ENCODE measurements around the gene C6orf136. TPM values are rescaled to one million over a fixed set of nuclear protein-coding genes. Genes with fewer than 3 reads are reported as not detected.

The C6orf136 gene
- total RNA-seq, 1 donor from 2014 or later, result 7.5 TPM

- DNase-seq (ENCODE audit: low read depth), result peak; percentile 86
These were observed 31.5 kb upstream of the C6orf136 start for GRCh38 chr6:30615219-30615957.

- peak; percentile 59 for DNase-seq (ENCODE audit: low read depth)
These were observed 30.7 kb upstream of the C6orf136 start for GRCh38 chr6:30615958-30616810.

- DNase-seq (ENCODE audit: low read depth), result peak; percentile 100
These were observed 29.9 kb upstream of the C6orf136 start, which contains the start of gene PPP1R10 for GRCh38 chr6:30616811-30617564. Gene PPP1R10 (minus strand): TSS chr6:30617243. CDS start chr6:30609944, 7,299 bp downstream.

DNA sequence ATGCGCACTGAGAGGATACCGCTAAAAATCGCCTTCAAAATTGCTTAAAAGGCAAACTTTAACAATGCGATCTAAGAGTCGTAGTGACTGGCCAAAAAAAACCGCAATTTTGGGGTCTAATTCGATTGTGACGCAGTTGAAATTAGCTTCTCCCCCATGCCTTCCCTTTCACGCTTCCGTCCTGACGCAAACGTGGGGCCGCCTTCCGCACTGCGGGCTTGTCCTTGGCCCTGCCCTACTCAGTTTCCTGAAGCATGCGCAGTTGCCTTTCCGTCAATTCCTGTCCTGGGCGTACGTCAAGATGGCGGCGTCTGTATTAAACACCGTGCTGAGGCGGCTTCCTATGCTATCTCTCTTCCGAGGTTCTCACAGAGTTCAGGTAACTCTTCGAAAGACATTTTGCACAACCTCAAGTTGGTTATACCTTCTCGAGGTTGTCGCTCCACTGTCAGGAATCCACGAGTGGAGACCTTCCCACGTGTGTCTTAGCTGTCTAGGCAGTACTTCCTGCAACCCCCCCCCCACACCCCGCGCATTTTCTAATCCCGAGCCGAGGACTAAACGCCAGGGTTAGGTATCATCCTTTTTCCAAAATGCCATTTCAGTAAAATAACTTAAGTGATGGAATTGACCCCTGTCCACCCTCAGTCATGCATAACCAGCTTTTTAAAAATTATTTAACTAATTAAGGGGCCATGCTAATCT lies 29.2 kb upstream of the C6orf136 start, which contains the start of gene MRPS18B:
MRPS18B (plus strand) TSS at position 276 of the 705 bp plus-strand sequence; CDS start at position 302, 26 bp downstream.
- DNase-seq (ENCODE audit: low read depth), result peak; percentile 99

DNA sequence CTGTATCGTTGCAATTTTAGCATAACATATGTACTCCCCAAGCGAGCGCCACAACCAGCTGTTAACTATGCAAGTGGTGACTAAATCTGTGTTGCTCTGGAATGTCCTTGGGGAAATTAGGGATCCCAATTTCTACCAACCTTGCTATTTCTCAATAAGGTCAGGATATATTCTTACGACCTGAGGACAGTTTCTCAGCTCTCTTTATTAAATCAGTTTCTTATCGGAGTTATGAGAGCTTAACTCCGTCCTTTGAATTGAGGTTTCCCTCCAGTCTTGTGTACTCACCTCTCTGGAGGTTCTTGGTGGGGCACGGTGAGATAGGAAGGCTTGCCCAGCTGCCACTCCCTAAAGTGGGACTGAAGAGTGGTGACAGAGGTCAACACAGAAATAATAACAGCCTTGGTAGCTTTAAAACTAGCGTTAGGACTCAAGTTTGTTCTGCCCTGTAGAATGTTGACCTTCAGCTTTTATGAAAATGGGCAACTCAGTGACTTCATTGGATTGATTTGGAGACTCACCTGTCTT lies 28.6 kb upstream of the C6orf136 start:
- DNase-seq (ENCODE audit: low read depth), result no peak

DNA sequence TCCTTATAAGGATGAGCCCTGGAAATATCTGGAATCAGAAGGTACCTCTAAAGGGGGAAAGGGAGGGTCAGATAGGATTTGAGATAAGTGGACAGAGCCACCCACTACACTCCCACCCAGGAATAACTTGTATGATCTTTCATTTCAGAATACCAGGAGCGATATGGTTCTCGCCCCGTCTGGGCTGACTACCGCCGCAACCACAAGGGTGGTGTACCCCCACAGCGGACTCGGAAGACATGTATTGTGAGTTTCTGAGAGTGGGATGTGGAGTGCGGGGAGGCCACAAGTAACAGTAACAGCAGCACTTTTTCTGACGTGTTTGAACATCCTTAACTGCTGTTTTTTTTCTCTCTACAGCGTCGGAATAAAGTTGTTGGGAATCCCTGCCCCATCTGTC lies 27.4 kb upstream of the C6orf136 start:
- DNase-seq (ENCODE audit: low read depth), result no peak

GRCh38 chr6:30625511-30625910 lies 21.4 kb upstream of the C6orf136 start:
- DNase-seq (ENCODE audit: low read depth), result no peak

DNA sequence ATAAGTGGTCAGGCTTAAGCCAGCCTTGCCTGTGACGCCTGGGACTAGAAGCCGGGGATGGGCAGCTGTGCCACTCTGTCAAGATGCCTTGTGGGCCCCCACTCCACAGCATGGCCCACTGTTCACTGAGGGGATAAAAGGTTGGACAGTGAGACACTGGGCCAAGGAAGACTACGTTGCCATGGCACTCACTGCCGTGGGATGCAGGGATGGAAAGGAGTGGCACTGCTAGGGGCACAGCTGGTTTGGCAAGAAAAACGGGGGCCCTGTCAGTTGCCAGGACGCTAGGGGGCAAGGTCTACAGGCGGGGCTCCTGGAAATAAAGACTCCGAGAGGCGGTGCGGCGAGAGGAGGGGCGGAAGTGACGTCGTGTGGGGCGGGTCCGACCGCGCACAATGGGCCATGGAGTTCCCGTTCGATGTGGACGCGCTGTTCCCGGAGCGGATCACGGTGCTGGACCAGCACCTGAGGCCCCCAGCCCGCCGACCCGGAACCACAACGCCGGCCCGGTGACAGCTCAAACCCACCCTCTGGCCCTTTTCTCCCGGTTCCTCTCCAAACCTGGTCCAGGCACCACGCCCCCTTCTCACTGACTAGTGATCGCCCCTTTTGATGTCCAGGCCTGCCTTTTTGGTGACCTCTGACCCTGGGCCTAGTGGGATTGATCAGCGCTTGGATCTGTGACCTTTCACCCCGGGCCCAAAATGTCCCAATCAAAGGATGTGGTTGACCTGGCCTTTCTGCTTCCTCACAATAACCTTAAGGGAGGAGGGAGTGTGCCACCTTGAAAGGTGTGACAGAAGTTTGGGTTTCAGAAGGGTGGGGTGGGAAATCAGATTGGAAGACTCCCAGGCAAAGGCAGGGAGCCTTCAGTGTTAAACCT lies 20.2 kb upstream of the C6orf136 start, which contains the start of gene ATAT1:
ATAT1 (plus strand) TSS at position 391 of the 883 bp plus-strand sequence.
- peak; percentile 90 for DNase-seq (ENCODE audit: low read depth)

DNA sequence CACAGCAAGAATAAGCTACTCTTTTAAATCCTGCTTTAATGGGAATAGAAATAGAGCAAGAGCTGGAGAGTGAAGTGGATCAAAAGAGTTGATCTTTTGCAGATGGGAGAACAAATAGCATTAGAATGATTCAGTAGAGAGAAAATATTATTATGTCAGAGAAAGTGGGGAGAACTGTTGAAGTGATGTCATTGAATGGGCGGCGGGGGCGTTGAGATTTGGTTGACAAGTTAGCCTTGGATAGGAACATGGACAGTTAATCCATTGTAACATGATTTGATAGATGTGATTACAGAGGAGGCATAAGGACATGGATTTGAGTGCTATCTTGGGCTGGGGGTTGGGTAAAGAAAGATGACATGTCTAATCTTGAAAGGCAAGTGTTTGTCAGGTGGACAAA lies 11.1 kb upstream of the C6orf136 start:
- DNase-seq (ENCODE audit: low read depth), result no peak

DNA sequence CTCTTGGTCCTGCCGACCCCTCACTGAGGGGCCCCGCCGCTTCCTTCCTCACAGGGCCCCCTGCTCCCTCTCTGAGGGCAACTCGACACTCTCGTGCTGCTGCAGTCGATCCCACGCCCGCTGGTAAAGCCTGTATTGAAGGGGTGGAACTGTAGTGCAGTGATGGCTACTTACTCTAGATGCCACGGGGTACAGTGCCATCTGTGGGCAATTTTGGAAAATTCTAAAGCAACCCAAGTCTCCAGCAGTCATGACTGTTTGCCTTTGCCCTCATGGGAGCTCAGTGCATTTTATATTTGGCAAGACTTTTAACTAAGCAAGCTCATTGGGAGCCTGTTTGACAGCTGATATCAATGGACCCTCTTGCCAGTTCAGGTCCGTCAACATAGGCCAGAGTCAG lies 6.5 kb upstream of the C6orf136 start:
- no peak for DNase-seq (ENCODE audit: low read depth)

DNA sequence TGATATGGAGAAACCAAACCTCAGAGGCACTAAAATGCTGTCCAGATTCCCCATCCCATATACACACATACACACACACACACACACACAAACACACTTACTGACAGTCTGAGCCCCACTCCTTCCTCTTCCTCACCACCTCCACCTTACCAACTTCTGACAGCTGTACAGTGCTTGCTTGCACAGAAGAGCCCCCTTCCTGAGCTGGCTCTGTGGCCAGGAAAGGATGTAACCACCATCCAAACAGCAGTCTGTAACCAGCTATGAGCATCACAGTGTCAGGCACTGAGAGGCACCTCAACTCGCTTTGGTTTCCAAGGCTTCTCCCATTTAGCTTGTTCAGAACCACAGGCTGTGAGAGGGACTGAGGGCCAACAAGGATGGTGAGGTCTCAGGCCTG lies 5.9 kb upstream of the C6orf136 start:
- DNase-seq (ENCODE audit: low read depth), result no peak

GRCh38 chr6:30643656-30644055 lies 3.3 kb upstream of the C6orf136 start:
- DNase-seq (ENCODE audit: low read depth), result no peak

DNA sequence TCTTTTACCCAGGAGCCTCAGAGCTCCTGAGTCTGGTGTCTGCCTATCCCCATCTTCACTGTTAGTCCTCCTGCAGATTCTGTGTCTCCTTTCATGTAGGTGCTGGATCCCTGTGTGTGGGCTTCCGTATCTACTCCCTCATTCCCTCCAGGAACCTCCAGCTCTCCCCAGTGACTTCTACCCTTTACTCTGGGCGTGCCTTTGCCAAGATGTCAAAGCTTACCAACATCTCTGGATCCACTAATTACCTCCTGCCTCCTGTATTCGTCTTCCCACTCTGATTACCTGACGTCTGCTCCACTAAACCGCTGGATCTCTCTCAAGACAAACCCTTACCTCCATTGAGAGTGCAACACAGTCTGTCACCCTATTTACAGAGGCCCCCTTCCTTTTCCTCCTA lies 2.2 kb upstream of the C6orf136 start:
- no peak for DNase-seq (ENCODE audit: low read depth)

- DNase-seq (ENCODE audit: low read depth), result no peak
These were observed 944 bp upstream of the C6orf136 start for GRCh38 chr6:30645989-30646388.

- DNase-seq (ENCODE audit: low read depth), result peak; percentile 73
These were observed 546 bp downstream of the C6orf136 start for GRCh38 chr6:30647242-30648116.

- DNase-seq (ENCODE audit: low read depth), result no peak
These were observed 4.2 kb downstream of the C6orf136 start for GRCh38 chr6:30651143-30651542.

GRCh38 chr6:30654798-30655742 lies 8.1 kb downstream of the C6orf136 start:
- DNase-seq (ENCODE audit: low read depth), result no peak

Measured in myocyte (in vitro differentiated cells).